HG02884 (cell line): Measurements from ENCODE around the gene ATG5.

ENCODE experiments used
- ATAC-seq: cut with Tn5 transposase; IDR thresholded peaks from one replicate; pipeline ENCODE4 v1.9.1; 2021; ENCODE audit warnings: mild to moderate bottlenecking, moderate library complexity; ENCODE audit not compliant: unreplicated experiment

The ATG5 gene

GRCh38 chr6:106184629-106185028, 140.9 kb downstream of the ATG5 start:
- ATAC-seq: no peak

GRCh38 chr6:106183430-106183829, 142.1 kb downstream of the ATG5 start:
- no peak for ATAC-seq

GRCh38 chr6:106182455-106182854, 143.1 kb downstream of the ATG5 start:
- ATAC-seq: peak; percentile 87

GRCh38 chr6:106181664-106182418, 143.7 kb downstream of the ATG5 start:
- peak; percentile 53 for ATAC-seq

GRCh38 chr6:106180208-106180607, 145.4 kb downstream of the ATG5 start:
- ATAC-seq: no peak

GRCh38 chr6:106178900-106179299, 146.7 kb downstream of the ATG5 start:
- ATAC-seq: no peak

- no peak for ATAC-seq
Measured at GRCh38 chr6:106177786-106178185, 147.8 kb downstream of the ATG5 start.

GRCh38 chr6:106173124-106173879, 152.3 kb downstream of the ATG5 start:
- ATAC-seq: no peak

GRCh38 chr6:106170030-106170791, 155.3 kb downstream of the ATG5 start:
- no peak for ATAC-seq

GRCh38 chr6:106169517-106169916, 156.0 kb downstream of the ATG5 start:
- ATAC-seq: no peak

- no peak for ATAC-seq
Measured at GRCh38 chr6:106168097-106168888, 157.3 kb downstream of the ATG5 start.

- ATAC-seq: peak; percentile 39
Measured at GRCh38 chr6:106167096-106167814, 158.3 kb downstream of the ATG5 start.

GRCh38 chr6:106165885-106166485, 159.6 kb downstream of the ATG5 start:
- ATAC-seq: no peak

- peak; percentile 65 for ATAC-seq
Measured at GRCh38 chr6:106163966-106164877, 161.3 kb downstream of the ATG5 start.

GRCh38 chr6:106163446-106163965, 162.1 kb downstream of the ATG5 start:
- ATAC-seq: no peak

GRCh38 chr6:106162921-106163320, 162.6 kb downstream of the ATG5 start:
- no peak for ATAC-seq

- no peak for ATAC-seq
Measured at GRCh38 chr6:106161893-106162292, 163.7 kb downstream of the ATG5 start.

GRCh38 chr6:106161311-106161874, 164.2 kb downstream of the ATG5 start:
- ATAC-seq: no peak
